ENCODE data around the gene IL34.

DNA sequence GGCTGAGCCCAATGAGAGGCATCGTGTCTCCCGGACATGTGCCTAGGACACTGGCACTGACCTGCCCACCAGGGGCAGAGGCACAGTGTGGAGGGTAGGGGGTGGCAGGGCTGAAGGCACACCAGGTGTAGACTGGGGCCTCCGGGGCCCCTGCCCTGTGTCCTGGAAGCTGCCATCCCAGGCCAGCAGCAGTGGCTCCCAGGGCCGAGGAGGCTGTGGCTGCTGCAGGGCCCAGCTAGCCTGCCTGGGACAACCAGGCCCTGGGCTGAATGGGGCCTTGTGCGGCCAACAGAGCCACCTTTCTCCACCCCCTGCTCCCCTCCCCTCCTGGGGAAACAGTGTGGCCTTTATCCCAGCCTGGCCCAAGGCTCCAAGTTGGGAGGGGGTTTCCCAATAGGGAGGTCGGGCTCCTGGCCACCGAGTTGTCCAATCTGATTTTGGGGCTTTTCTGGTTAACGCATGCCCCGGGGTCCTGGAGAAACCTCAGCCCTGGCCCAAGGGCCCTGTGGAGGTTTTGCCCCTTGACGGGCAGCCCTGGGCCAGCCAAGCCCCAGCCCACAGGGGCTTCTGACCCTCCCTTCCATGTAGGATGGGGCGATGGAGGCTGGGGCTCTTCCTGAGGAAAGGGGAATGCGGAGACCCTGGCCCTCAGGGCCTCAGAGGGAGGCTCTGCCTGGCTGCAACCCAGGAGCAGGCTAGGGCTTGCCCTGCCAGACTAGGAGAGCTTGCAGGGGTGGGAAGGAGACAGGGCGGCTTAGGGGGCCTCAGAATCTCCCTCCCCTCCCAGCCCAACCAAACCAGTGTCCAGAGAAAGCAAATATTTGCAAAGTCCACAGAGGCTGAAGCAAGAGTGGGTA, 35.3 kb downstream of the IL34 start:
- TF ChIP-seq SPI1 (IDR thresholded peaks at IDR 0.05; ENCODE audit: low read depth, low read length) (no peak), POLR2AphosphoS5 (IDR thresholded peaks at IDR 0.05; ENCODE audit: low read depth, low read length) (no peak), POLR2A (IDR thresholded peaks at IDR 0.05; ENCODE audit: low read depth, low read length) (no peak), TAF1 (IDR thresholded peaks at IDR 0.05; ENCODE audit: low read depth, low read length) (no peak), PAX5 (IDR thresholded peaks at IDR 0.05; ENCODE audit: insufficient read depth, low read length, severe bottlenecking) (no peak), POU2F2 (IDR thresholded peaks at IDR 0.05; ENCODE audit: low read depth, low read length) (no peak)

Measured in GM12891 (cell line).